SU-DHL-6 (cell line): ENCODE data around the gene TPBGL.

Experiments
- EZH2phosphoT487 ChIP-seq: fragments of 200-600 bp; sonication (generic), shearing (Covaris generic); conservative IDR thresholded peaks from 2 replicates; pipeline ENCODE4 v1.6.1; 2018; ENCODE audit warnings: mild to moderate bottlenecking, antibody characterized with exemption, low read length, moderate library complexity, mixed read lengths
- TF ChIP-seq, protein P1 (sequence below): fragments of 200-600 bp; sonication (generic); IDR thresholded peaks from one replicate; pipeline ENCODE4 v1.5.1; 2017; ENCODE audit warnings: antibody characterized with exemption, mild to moderate bottlenecking, low read length, moderate library complexity; ENCODE audit not compliant: insufficient read depth, poor library complexity, severe bottlenecking

GRCh38 chr11:75265851-75266531 lies 25.4 kb downstream of the TPBGL start:
- TF ChIP-seq, protein P1, sequence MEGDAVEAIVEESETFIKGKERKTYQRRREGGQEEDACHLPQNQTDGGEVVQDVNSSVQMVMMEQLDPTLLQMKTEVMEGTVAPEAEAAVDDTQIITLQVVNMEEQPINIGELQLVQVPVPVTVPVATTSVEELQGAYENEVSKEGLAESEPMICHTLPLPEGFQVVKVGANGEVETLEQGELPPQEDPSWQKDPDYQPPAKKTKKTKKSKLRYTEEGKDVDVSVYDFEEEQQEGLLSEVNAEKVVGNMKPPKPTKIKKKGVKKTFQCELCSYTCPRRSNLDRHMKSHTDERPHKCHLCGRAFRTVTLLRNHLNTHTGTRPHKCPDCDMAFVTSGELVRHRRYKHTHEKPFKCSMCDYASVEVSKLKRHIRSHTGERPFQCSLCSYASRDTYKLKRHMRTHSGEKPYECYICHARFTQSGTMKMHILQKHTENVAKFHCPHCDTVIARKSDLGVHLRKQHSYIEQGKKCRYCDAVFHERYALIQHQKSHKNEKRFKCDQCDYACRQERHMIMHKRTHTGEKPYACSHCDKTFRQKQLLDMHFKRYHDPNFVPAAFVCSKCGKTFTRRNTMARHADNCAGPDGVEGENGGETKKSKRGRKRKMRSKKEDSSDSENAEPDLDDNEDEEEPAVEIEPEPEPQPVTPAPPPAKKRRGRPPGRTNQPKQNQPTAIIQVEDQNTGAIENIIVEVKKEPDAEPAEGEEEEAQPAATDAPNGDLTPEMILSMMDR = no peak
- no peak for TF ChIP-seq EZH2phosphoT487
